Stimulated activated CD8-positive, alpha-beta memory T cell treated with anti-CD3 and anti-CD28 coated beads, Interleukin-12 subunit alpha, Interleukin-12 subunit beta, amount 100 ng/mL, for 4 hours (primary cell): ENCODE measurements around the gene PLK5.
A peak's percentile ranks its signal among the peaks of the same experiment; 100 is the strongest.

ENCODE experiments used
- DNase-seq: peaks from one replicate; pipeline ENCODE4 v3.0.0-alpha.2; 2020; ENCODE audit warnings: low read depth

The PLK5 gene

DNA sequence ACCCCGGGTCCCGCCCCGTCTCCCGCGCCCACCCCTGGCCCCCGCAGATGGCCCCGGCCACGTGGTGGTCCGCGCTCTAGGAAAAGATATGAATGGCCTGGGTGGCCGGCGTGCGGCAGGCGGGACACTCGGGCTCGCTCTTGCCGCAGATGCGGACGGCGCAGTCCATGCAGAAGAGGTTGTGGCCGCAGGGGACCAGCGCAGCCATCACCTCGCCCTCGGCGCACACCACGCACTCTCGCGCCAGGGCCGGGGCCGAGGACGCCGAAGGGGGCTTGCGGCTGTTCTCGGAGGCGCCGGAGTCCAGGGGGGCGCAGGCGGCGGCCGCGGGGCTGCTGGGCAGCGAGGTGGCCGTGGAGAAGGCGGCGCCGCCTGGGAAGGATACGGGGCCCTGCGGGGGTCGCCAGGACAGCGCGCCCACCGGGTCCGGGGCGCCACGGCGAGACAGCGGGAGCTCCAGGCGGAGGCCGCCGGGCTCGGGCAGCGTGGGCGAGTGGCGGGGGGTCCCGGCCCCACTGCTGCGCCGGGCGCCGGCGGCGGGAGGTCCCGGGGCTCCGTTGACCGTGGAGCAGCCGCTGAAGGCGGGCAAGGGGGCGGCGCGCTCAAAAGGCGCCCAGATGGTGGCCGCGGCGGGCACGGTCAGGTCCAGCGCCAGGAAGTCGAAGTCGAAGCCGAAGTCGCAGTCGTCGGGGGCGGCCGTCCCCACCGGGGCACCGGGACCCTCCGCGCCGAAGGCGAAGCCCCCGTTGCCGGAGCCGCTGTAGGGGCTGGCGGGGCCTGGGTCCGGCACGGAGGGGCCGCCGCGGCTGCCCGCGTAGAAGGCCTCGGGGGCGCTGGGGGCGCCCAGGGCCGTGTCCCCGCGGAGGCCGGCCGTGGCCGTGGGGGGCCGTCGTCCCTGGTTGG is 31.9 kb downstream of the PLK5 start:
- DNase-seq = no peak

DNA sequence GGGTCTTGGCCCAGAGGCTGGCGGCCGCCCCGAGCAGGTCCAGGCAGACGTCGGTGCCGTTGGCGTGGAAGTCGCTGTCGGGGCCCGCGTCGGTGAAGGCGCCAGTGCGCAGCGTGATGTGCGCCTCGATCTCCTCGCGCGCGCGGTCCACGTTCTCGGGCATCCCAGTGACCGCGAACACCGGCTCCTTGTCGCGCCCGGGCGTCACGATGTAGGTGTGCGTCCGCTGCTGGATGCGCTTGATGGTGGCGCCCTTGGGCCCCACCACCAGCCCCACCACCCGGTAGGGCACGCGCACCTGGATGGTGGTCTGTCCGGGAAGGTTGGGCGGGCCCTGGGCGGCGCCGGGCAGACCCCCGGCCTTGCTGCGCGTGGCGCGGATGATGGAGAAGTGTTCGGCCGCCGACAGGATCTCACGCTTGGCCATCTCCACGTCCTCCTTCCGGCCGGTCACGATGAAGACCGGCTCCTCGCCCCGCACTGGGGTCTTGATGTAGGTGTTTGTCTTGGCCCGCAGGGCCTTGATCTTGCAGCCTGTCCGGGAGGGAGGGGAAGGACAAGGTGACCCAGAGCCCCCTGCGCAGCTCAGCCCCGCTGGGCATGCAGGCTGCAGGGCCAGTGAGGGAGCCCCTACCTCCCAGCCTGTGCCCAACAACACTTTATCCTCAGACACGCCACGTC is 32.7 kb downstream of the PLK5 start:
- no peak for DNase-seq

DNA sequence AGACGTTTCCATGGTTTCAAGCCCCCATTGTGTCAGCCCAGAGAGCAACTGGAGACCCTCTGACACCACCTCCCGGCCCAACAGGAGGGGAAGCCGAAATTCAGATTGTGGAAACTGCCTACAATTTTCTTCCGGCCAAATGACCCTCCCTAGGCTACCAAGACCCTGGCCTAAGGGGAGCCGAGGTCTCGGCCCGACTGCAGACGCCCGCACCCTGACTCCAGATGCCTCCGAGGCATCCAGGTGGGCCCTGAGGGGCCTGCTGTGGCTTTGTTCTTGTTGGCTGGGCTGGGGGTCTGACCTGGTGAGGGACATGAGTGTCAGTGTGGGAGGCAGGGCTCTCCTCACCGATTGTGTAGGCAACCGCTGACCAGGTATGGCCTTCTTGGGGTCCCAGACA is 34.7 kb downstream of the PLK5 start:
- DNase-seq = no peak

DNA sequence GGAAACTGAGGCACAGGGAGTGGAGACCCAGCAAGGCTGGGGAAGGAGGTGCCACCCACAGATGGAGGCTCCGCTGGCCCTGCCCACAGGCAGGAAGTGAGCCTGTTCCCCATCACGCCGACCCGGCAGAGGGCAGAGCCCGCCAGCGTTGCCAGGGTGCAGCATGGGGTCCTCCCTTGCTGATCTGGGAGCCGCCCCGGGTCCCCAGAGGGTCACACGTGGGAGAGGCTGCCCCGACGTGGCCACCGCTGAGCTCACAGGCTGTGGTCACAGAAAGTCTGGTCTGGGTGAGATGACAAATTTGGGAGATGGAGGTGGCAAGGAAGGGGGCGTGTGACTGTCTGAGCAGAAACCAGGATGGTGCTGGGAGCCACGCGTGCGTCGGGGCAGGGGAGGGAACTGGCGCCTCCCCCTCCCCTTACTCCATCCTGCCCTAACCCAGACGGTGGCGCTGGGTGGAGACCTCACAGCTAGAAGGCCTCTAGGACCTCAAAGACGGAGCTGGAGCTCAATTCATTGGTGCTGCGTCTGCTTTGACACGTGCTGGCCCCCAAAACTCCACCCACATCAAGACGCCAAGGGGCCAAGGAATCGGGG is 36.5 kb downstream of the PLK5 start:
- DNase-seq = no peak

DNA sequence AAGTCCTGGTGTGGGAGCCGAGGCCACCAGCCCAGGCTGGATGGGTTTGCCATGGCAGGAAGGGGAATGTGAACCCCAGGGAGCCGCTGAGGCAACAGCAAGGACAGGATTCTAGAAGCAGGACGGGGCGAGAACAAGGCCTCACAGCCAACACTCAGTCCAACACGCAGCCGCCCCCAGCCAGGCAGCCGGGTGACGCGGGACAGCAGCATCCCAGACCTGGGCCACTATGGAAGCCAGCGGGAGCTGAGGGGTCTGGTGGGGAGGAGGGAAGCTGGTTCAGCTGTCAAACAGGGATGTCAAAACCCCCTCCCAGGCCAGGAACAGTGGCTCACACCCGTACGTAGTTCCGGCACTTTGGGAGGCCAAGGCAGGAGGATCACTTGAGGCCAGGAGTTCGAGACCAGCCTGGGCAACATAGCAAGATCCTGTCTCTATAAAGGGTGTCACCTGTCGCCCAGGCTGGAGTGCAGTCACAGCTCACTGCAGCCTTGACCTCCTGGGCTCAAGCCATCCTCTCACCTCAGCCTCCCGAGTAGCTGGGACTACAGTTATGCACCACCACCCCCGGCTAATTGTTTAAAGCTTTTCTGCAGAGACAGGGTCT is 37.5 kb downstream of the PLK5 start:
- DNase-seq = no peak

DNA sequence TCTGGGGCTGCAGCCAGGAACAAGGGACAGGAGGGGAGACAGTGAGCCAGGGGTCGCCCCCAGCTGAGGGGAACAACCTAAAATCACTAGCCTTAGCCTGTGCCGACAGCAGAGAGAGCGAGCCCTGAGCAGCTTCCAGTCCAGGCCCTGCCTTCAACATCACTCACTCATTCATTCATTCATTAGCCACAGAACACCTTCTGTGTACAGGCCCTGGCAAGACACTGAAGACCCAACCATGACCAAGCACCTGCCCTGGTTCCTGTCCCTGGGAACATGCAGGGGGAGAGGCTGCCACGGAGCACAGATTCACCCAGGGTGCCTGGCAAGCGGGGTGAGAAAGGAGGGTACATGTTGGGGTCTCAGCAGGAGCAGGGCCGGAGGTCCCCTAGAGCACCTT is 39.4 kb downstream of the PLK5 start:
- DNase-seq = no peak

DNA sequence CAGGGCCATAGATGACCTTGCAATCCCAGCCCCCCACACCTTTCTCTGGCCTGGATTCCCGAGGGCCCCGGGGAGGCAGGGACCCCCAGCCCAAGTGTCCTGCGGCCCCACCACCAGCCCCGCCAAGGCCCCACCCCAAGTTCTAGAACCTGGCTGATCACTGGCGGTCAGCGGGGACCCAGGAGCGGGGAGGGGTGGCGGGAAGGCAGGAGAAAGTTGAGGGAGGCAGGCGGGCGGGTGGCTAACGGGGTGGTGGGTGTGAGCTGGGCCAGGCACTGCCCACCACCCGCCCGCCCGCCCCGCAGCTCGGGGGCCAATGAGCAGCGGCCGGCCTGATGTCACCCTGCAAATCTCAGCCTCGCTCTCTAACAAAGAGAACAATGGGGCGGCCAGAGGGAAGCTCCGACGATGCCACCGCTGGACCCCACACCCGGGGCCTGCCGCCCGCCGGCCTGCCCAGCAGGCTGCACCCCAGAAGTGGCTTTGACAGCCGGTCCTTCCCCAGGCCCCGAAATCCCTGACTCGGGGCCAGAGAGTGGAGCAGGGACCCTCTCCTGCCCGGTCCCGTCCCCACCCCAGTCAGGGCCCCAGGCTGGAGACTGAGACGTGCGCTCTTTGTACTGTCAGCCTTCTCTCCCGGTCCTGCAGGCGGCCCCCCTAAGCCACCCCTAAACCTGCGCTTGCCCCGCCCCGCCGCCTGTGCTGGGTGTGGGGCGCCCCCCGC is 42.7 kb downstream of the PLK5 start:
- DNase-seq = no peak

DNA sequence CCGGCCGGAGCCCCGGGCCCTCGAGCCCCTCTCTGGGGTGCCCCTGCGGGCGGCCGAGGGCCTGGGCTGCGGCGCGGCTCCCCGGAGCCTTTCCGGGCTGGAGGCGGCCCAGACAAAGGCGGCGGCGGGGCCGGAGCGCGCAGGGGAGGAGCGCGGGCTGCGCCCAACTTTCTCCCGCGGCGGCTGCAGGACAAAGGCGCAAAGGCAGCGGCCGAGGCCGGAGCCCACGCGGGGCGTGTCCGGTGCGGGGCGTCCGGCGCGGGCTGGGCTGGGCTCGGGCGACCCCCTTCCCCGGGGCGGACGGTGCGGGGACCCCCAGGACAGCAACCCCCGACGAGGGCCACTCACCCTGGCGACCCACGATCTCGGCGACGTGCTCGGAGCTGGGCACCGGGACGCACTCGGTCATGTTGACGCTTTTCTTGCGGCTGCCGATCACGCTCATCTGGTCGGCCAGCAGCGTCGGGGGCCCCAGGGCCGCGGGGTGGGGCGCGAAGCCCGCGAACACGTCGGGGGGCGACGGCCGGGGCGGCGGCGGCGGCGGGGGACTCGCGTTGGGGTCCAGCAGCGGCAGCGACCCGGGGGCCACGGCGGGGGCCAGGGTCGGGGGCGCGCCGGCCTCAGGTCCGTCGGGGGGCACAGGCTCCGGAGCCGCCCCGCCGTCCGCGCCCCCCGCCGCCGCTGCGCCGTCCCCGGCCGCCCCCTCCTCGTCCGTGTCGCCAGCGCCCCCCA is 43.4 kb downstream of the PLK5 start:
- no peak for DNase-seq

DNA sequence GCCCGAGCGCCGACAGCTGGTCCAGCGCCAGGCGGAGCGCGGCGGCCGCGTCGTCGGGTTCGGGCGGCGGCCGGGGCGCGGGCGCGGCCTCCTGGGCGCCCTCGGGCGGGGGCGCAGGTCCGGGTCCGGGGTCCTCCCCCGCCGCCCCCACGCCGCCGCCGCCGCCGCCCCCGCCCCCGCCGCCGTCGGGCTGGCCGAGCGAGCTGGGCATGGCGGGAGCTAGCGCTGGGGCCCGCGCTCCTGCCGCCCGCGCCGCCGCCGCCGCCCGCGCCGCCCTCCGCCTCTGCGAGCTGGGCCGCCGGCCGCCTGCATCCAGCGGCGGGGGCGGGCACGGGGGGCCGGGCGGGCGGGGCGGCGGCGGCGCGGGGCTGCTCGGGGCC is 44.0 kb downstream of the PLK5 start:
- no peak for DNase-seq

DNA sequence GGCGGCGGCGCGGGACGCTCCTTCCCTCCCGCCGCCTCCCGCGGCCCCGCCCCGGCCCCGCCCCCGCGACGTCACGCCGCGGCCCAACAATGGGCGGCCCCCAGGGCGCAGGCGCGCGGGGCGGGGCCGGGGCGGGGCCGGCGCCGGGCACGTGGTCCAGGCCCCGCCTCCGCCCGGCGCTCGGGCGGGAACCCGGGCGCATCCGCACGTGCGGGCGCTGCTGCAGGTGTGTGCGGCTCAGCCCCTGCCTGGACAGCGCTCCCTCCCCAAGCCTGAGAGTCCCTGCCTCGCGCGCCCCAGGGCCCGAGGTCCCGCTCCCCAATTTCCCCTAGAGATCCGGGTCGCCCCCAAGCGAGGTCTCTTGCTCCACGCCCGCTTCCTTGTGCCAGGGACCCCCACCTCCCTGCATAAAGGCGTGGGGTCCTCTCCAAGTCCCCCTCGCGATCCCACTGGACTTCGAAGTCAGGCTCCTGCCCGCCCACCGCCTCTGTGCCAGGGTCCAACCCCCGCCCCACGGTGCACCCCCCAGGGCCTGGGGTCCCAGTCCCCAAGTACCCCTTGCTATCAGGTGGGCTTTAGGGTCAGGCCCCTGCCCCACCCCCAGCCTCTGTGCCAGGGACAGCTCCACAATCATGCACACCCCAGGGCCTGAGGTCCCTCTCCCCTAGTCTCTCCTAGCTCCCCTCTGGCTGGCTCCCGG is 44.6 kb downstream of the PLK5 start, which contains the start of gene MEX3D:
Gene MEX3D (minus strand): TSS at position 6 of the 700 bp plus-strand sequence. CDS start 267 bp downstream, outside the sequence.
- DNase-seq = peak; percentile 73

DNA sequence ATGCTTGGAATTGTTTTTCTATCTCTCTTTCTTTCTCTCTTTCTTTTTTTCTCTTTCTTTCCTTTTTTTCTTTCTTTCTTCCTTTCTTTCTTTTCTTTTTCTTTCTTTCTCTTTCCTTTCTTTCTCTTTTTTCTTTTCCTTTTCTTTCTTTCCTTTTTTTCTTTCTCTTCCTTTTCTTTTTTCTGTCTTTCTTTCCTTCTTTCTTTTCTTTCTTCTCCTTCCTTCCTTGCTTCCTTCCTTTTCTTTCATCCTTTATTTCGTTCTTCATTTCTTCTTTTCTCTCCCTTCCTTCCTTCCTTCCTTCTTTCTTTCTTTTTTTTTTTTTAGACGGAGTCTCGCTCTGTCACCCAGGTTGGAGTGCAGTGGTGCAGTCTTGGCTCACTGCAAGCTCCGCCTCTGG is 46.1 kb downstream of the PLK5 start:
- no peak for DNase-seq

DNA sequence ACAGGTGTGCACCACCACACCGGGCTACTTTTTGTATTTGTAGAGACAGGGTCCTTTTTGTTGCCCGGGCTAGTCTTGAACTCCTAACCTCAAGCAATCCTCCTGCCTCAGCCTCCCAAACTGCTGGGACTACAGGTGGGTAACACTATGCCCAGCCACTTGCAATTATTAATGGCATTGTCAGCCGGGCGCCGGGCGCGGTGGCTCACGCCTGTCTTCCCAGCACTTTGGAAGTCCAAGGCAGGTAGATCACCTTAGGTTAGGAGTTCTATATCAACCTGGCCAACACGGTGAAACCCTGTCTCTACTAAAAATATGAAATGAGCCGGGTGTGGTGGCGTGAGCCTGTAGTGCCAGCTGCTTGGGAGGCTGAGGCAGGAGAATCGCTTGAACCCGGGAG is 47.0 kb downstream of the PLK5 start:
- DNase-seq = no peak

DNA sequence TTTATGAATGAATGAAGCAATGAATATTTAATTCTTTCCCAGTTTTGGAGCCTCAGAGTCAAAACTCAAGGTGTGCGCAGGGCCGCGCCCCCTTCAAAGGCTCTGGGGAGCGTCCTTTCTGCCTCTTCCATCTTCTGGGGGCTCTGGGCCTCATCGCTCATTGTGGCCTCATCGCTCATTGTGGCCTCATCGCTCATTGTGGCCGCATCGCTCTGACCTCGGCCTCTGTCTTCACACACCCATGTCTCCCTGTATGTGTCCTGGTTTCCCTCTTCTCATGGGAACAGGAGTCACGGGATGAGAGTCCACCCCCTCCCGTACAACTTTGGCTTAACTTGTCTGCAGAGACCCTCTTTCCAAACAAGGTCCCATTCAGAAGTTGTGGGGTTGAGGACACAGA is 47.5 kb downstream of the PLK5 start:
- DNase-seq = no peak

DNA sequence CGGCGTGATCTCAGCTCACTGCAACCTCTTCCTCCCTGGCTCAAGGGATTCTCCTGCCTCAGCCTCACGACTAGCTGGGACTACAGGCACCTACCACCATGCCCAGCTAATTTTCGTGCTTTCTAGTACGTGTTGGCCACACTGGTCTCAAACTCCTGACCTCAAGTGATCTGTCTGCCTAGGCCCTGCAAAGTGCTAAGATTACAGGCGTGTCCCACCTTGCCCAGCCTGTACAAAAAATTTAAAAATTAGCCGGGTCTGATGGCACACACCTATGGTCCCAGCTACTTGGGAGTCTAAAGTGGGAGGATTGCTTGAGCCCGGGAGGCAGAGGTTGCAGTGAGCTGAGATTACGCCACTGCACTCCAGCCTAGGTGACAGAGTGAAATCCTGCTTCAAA is 48.9 kb downstream of the PLK5 start:
- no peak for DNase-seq

DNA sequence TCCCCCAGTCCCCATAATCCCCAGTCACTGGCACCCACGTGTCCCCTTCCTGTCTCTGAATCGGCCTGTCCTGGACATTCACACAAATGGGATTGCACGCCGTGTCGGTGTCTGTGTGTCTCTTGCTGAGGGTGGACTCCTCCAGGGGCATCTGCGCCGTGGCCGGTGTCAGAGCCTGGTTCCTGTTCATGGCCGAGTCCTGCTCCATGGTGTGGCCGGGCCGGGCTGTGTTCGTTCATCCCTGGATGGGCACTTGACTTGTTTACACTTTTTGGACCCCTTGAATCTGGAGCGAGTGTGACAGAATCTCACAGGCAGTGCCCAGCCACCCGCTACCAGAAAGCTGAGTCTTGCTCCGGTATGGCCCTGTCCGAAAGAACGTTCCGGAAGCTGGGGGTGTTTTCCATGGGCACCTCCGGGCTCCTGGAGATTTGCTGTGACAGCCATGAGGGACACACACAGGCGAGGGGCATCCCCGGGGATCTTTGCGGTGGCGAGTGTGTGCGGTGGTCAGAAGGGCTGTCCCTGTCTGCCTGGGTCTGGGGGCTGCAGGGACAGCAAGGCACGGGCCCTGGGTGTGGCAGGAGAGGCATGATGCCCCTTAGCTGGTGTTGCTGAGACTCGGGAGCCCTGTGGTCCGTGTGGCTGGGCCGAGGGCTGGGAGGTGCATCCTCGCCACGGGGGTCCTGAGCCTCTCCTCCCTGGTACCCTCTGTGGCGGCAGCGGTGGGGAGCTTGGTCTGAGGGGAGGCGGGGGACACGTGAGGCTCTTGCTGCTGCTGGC is 50.7 kb downstream of the PLK5 start:
- no peak for DNase-seq

DNA sequence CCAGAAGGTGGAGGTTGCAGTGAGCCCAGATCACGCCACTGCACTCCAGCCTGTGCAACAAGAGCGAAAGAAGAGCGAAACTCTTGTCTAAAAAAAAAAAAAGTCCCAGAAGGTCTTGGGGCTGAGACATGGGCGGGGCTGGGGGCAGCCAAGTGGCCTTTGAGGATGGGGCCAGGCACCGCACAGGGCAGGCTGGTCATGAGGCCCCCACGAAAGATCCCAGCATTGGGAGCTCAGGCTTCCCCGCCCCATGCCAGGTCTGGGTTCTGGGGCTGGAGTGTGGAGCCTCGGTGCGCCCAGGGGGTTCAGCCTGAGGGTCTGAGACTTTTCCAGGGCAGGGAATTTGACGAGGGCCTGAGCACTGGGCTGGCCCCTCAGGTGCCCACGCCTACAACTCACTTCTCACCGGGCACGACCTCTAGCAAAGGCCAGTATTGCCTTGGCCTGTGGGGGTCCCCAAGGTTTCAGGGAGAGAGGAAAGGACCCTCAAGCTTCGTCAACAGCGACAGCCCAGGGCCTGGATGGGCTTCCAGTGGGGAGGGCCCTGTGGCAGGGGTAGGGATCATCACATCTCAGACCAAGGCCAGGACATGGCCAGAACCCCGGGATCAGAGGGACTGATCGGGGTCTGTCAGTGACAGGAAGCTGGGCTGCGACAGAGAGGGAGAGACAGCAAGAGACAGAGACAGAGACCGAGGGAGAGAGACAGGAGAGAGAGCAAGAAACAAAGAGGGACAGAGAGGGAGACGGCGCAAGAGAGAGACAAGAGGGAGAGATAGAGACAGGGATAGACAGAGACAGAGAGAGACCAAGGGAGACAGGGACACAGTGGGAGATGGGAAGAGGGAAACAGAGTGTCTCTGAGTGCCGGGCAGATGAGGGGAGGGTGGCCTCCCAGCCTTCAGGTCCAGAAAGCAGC is 51.7 kb downstream of the PLK5 start:
- no peak for DNase-seq

DNA sequence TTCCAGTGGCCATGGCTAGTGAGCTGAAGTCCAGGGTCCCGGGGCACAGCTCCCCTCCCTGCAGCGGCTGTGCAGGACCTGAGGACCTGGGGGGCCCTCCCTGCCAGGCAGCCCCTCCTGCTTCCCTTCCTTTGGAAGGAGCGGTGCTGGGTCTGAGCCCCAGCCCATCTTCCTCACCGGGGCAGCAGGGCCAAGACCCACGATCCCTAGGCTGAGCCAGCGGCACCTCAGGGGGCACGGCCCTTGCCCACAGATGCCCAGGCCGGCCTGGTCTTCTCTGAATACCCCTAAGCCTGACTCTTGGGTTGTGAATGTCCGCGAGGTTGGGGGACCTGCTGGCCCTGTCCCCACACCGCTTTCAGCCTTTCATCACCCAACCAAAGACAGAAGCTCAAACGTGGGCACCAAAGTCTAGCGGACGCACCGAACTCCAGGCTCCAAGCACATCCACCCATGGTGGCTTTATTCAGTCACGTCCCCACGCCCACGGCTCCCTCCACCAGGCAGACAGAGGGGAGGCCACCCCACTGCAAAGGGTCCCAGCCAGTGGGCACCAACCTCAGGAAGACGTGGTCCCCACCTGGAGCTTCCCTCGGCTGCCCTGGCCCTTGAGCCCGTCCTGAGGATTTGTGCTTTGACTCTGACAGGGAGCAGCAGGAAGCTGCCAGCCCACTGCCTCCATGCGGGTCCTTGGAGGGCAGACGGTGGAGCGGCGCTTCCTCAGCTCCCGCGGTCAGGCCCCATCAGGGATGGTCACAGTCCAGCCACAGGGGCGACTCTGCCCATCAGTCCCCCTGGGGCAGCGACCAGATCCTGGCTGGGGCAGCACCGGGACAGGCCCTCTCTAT is 52.6 kb downstream of the PLK5 start:
- no peak for DNase-seq
